NK-92 (cell line): Measurements from ENCODE around the gene RNF39.
A peak's percentile ranks its signal among the peaks of the same experiment; 100 is the strongest.
"Not testable (repeated sequence)": the region's sequence is repeated elsewhere in the genome, so short reads cannot be mapped to it uniquely, and the experiment has no call there.

Source experiments
- DNase-seq: peaks from one replicate; lab custom pipeline; 2025; ENCODE audit not compliant: unreplicated experiment; lab: John Stamatoyannopoulos, UW

RNF39 gene

DNA sequence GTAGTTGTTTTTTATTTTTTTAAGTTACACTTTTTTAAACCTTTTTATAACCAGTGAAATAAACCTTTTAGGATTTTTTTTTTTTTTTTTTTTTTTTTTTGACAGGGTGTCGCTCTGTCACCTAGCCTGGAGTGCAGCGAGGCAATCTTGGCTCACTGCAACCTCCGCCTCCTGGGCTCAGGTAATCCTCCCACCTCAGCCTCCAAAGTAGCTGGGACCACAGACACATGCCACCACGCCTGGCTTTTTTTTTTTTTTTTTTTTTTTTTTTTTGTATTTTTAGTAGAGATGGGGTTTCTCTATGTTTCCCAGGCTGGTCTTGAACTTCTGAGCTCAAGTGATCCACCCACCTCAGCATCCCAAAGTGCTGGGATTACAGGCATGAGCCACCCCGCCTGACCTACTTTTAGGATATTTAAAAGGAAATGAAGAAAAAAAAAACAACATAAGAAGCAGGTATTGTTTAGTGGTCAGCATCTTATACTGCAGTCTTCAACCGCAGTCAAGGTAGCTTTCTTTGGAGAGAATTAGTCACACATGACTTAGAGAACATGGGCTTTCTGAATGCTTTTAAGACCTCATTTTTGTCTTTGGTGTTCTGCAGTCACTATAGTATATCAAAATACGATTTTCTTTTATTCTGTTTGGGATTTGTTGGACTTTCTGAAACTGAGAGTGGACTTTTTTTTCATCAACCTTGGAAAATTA lies 12.9 kb downstream of the RNF39 start:
- DNase-seq, result no peak

DNA sequence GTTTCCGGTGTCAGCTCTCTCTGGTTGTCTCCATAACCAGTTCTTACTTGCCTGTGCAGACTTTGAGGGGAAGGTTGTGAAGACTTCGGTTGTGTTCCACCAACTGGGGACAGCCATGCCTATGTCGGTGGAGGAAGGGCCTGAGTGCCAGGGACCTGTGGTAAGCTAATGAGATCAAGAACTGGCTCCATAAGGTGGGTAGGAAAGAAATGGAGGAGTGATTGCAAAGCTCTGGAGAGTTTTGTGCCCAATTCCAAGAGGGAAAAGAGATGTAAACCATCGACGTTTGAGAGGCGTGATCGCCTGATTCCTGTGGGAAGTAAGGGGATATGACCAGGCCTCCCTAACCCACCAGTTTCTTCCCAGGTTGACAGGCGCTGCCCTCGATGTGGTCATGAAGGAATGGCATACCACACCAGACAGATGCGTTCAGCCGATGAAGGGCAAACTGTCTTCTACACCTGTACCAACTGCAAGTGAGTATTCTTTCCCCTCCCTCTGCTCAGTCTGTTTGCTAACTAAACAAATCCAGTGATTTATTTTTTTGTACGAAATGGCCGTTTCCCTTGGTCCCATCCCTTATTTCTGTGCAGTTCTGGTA lies 13.6 kb downstream of the RNF39 start:
- no peak for DNase-seq

DNA sequence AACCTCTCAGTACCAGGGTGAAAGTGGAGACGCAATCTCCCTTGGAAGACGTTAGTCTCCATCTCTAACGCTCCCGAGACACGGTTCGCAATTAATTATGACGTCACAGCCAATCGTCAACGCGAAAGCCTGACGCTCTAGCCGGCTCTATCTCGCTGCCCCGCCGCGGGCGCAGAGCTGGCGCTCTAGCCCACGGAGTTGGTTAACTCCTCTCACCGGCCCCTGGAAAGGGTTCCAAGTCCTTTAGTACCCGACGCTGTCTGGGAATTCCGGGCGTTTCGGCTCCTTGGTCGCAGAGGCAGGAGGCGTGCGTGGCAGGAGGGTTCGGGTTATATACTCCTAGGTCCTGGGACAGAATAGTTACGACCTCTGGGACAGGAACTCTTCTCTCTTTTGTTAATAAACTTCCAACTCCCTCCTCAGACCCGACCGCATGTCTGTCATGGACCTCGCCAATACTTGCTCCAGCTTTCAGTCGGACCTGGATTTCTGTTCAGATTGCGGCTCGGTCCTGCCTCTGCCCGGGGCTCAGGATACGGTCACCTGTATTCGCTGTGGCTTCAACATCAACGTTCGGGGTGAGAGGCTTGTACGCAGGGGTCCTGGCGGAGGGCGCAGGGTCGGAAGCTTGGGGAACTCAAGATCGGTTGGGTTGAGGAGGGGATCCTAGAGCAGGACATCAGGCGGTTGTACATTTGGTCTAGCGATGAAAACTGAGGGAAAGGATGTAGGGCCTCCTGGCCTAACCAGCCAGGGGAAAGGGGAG lies 14.3 kb downstream of the RNF39 start, which contains the start of gene POLR1H:
Gene POLR1H (plus strand): TSS at position 174 of the 766 bp plus-strand sequence. CDS start 260 bp downstream, at position 434.
- peak; percentile 31 for DNase-seq

DNA sequence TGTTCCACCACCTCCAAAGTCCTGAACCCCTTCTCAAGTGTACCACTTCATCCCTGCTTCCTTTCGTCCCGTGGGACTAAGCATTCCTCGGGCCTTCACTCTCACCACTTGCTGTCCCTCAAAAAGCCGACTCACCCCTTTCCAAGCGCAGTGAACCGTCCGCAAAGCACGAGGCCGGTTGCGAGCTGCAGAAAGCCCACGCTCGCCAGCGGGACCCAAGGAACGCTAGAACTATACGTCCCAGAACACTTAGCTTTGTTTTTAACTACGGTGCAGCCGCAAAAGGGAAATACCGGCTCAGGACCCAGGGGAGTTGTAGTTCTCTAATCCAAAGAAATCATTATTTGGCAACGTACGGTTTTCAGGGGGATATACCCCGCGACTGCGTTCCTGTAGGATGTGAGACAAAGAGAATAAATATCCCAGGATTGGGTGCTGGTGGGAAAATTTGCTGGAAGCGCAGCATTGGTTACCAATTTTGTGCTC lies 14.9 kb downstream of the RNF39 start:
- no peak for DNase-seq

DNA sequence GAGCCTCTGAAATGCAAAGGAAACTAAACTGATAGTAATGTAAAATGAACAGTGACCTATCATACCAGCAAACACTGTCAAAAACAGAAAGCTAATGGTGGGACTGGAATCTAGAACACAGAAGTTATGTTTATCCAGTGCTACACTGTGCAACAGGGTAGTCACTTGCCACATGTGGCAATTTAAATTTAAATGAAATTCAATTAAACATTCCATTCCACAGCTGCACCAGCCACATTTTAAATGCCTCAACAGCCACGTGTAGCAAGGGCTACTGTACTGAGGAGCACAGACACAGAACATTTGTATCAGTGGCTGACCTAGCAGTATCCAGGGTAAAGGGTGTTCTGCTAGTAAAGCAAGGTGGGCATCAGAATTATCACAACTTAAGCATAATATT lies 20.1 kb downstream of the RNF39 start:
- no peak for DNase-seq

DNA sequence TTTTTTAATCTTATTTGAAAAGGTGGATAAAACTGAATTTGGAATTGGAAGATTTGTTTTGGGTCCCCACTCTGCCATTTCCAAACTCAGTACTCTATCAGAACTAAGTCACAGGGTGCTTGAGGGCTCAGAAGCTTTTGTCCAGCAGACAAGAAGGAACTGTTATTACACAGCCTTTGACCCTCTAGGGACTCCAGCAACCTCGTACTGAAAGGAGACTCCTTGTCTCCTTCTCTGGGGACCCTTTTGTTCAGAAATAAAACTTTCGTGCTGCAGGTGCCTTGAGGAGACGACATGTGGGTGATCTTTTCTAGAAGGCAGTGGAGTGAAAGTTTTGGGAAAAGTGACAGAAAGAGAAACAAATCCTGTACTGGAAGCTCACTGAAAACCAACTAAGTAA lies 21.9 kb downstream of the RNF39 start:
- DNase-seq, result no peak

DNA sequence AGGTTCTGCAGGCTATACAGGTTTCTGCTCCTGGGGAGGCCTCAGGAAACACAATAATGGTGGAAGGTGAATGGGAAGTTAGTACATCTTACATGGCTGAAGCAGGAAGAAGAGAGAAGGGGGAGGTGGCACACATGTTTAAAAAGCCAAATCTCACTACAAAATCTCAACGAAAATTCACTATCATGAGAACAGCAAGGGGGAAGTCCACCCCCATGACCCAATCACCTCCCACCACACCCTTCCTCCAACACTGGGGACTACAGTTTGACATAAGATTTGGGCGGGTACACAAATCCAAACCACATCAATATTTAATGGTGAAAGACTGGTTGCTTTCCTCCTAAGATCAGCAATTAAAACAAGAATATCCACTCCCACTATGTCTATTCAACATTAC lies 28.3 kb downstream of the RNF39 start:
- DNase-seq, result no peak

DNA sequence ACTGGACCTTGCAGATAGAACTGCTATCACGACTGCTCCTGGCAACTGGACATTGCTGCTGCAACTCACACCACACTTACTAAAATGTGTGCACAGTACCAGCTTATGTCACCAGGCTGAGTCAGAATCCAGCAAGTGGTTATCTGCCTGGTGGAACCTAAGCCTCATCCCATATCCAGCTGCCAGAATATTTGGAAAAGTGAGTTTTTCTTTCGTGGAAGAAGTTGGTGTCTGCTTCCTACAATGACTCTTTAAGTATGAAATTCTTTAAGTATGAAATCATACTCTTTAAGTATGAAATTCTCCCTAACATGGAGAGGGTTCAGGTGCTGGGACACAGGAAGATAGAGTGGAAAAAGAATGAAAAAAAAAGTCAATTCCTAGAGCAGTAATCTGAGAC lies 30.9 kb downstream of the RNF39 start:
- DNase-seq, result no peak

DNA sequence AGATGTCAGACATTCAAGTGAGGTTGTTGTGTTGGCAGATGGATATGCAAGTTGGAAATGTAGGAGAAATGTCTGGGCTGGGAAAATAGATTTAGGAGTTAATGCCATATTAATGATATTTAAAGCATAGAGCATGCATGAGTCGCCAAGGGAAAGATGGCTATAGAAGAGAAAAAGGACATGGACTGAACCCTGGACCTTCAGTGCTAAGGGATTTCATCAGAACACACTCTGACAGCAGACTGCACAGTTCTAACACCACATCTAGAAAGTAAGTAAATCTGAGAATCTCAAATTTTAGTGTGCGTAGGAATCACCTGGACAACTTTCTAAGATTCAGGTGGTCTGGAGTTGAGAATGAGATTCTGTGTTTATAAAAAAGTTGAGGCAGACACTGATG lies 31.8 kb downstream of the RNF39 start:
- no peak for DNase-seq

DNA sequence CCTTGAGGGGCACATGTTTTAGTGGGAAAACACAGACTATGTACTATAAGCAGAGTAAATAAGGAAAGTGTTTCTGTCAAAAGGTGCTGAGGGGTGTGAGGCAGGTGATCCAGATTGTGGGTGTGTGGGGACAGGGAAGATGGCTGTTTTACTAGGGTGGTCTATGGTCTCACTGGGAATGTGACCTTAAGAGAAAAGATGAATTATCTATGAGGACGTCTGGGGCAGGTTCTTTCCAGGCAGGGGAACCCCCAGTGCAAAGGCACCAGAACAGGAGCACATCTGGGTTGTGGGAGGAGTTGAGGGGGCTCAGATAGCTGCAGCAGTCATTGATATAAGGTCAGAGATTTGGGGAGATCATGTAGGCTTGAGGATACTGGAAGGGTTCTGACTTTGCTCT lies 32.7 kb downstream of the RNF39 start:
- no peak for DNase-seq

DNA sequence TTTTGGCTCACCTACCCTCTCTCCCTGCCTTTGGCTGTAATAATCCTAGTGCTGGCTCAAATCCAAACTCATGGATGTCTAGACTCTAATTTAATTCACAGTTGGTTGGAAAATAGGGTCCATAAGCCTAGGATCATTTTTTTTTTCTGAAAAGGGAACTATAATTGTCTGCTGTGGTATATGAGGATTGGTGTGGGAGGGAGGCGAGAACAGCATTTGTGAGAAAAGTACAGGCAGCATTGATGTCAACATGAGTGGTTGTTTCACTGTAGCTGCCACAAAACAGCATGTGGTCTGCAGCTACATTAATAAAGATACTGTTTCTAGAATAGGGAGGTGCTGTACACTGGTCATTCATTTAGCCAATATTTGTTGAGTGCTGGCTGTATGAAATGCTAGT lies 33.1 kb downstream of the RNF39 start:
- DNase-seq, result no peak

DNA sequence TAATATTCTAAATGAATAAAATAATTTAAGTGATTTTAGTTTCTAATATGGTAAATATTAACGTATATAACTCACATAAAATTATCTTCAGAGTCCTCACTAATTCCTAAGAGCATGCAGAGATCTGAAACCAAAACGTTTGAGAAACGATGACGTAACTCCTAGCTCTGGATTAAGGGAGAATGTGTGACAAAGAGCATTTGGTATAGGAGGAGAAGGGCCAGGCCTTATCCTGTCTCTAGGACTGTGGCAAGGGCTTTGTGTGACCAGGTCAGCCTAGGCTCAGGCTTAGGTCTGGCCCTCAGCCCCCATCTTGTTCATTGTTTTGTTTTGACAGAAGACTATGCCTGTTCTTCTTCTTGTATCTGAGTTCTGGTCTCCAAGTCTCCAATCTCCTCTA lies 33.7 kb downstream of the RNF39 start:
- no peak for DNase-seq

DNA sequence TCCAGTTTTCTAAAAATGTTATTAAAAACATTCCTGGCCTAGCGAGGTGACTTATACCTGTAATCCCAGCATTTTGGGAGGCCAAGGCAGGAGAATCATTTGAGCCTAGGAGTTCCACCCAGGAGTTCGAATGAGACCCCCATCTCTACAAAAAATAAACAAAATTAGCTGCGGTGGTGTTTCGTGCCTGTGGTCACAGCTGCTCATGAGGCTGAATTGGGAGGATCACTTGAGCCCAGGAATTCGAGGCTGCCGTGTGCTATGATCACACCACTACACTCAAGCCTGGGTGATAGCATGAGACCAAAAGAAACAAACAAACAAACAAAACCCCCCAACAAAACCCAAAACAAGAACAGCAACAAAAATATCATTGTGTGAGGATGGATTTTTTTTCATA lies 34.3 kb downstream of the RNF39 start:
- DNase-seq, result no peak

DNA sequence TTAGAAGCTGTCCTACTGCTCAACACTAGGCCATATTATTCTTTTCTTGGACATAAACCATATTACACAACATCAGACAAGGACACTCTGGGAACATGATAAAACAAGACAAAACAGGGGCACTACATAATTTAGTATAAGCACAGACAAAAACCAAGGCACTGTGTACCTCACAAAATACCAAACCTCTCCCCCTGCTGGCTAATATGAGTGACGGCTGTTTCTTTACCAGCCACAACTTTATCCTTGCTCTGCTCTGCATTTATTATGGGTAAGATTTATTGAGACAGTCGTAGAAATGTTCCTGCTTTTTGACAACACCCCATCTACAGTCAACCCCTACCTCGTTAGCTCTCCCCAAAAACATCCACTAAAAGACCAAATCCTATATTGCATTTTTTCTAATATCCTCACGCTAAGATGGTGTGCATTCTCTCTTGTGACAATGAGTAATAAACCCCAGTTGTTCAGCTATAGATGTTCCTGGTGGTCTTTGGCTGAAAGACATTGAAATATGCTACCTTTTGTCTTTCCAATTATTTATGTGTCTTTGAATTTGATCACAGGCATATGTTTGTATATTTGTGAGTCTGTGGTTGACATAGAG lies 38.3 kb downstream of the RNF39 start:
- DNase-seq, result no peak

DNA sequence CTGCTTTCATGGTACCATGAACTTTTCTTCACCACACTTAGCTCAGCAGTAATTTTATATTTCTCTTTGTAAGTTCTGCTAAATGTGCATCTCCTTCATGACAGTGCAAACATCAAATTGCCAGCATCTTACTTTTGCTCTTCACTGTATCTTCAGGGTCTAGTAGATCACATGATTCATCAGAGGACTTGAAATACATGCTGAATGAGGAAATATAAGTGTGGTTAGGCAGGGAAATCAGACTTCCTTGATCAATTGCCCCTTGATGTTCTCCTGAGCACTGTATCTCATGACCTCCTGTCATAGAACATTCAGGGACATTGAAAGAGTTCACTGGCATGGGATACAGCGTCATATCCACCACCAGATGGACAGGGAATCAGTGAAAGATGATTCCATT lies 39.8 kb downstream of the RNF39 start:
- no peak for DNase-seq

DNA sequence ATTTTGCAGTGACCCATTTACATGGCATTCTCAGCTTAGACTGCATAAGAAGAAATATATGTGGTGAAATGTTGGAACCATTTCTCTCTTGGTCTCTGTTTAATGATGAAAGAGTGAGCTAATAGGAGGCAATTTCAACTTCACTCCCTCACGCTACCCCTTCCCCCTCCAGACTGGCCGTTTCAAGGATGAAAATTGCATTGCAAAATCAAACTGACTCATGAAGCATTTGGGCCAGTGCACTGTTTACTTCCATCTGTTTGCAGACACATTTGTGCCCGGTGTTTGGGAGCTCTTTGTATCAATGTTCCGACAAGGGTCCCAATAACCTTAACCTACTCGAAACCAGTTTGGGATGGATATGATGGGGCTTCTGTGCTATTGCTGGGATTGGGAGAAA lies 42.1 kb downstream of the RNF39 start:
- DNase-seq, result not testable (repeated sequence)

DNA sequence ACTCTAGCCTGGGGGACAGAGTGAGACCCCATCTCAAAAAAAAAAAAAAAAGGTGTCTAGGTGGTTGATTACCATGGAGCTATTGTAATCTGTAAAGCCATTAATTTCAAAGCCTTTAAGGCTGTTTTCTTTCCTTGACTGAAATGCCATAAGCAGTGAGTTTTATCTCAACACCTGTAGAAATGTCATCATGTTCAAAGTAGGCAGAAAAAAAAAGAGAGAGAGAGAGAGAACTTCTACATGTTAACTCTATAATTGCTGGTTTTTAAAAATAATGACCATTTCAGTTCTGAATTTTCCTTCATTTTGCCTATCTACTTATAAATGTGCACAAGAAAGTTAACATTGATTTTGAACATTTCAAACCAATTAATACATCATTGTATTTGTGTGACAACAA lies 44.2 kb downstream of the RNF39 start:
- no peak for DNase-seq

DNA sequence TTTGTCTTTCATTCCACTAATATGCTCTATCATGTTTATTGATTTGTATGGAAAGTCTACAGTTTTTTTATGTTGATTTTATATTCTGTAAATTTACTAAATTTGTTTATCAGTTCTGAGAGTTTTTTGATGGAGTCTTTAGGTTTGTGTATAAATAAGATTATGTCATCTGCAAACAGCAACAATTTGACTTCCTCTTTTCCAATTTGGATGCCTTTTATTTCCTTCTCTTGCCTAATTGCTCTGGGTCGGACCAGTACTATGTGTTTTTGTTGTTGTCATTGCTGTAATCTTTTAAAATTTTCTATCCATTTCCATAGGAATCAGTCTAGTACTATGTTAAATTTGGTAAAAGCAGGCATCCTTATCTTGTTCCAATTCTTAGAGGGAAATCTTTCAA lies 46.0 kb downstream of the RNF39 start:
- DNase-seq, result no peak

DNA sequence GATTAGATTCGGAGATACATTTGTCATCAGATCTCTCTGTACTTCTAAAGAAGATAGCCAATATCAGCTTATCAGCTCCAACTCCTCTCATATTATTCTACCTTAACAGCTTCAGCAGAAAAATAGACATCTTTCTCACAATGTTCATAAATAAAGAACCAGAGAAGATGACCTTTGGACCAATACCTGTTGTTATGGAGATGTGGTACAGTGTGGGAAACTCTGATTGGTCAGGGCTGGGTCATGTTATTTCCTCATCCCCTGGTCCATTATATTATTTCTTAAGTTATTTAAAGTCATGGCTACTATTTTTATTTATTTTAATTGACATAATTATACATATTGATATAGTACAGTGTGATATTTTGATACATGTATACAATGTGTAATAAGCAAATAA lies 50.4 kb downstream of the RNF39 start:
- DNase-seq, result no peak

DNA sequence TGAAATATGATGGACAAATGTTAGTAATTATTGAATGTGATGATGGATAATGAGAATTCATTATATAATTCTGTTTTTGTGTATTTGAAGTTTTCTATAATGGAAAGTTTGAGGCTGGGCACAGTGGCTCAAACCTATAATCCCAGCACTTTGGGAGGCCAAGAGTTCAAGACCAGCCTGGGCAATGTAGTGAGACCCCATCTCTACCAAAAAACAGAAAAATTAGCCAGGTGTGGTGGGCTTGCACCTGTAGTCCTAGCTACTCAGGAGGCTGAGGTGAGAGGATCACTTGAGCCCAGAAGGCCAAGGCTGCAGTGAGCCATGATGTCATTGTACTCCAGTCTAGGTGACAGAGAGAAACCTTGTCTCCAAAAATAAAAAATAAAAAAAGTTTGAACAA lies 52.9 kb downstream of the RNF39 start:
- not testable (repeated sequence) for DNase-seq

DNA sequence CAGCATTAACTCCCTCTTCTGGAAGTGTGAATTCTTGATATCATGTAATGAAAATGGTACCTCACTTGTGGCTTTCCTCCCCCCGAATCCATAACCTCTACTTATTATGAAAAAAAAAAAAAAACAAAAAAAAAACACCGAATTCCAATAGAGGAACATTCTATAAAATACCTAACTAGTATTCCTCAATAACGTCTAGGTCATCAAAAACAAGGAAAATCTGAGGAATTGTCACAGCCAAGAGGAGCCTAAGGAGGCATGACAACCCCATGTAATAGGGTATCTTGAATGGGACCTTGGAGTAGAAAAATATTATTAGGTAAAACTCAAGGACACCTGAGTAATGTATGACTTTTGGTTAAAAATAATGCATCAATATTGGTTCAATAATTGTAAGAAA lies 53.4 kb downstream of the RNF39 start:
- no peak for DNase-seq

DNA sequence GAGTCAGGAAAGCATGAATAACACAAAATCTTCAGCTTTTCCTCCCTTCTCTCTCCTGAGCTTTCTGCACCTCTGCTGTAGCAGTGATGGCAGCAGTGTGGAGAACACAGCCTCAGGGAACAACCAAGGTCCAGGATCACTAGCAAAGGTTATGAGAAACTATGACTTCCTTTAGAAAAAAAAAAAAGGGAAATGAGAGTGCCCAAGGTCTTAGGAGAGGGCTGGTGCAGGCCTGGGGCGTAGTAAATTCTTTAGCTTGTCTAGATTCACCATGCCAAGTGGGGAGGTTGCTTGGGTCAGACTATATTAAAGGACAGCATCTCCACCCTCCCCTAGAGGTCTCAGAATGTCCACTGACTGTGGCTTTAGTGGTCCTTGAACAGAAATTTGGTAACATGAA lies 54.9 kb downstream of the RNF39 start:
- no peak for DNase-seq
